DOHH2 (cell line): Measurements from ENCODE around the gene TTC33.

Experiments
- CTCF ChIP-seq: fragments of 200-600 bp; sonication (generic); IDR thresholded peaks from one replicate; pipeline ENCODE4 v1.5.1; 2014; ENCODE audit warnings: antibody characterized with exemption, mild to moderate bottlenecking, low read depth, low read length; ENCODE audit not compliant: poor library complexity, severe bottlenecking
- EZH2phosphoT487 ChIP-seq: fragments of 200-600 bp; sonication (generic); IDR thresholded peaks from 2 replicates; pipeline ENCODE4 v1.6.1; 2017; ENCODE audit warnings: borderline replicate concordance, mild to moderate bottlenecking, antibody characterized with exemption, low read length, moderate library complexity, mixed read lengths

GRCh38 chr5:40755093-40755406, 711 bp downstream of the TTC33 start:
- TF ChIP-seq CTCF, result peak; percentile 84
- no peak for TF ChIP-seq EZH2phosphoT487
